NT2/D1 (cell line): ENCODE measurements around the gene OMD.

Experiments used
- SUZ12 ChIP-seq: IDR thresholded peaks from 2 replicates; pipeline ENCODE4 v1.6.1; 2011; ENCODE audit not compliant: insufficient read length, insufficient read depth; ENCODE audit errors: extremely low read depth
- YY1 ChIP-seq: IDR thresholded peaks from 2 replicates; pipeline ENCODE4 v1.6.1; 2011; ENCODE audit not compliant: insufficient read length, insufficient read depth
- ZNF274 ChIP-seq: IDR thresholded peaks from 2 replicates; pipeline ENCODE4 v1.6.1; 2011; ENCODE audit warnings: mild to moderate bottlenecking, low read depth, low read length

- no peak for TF ChIP-seq SUZ12
- TF ChIP-seq ZNF274, result no peak
- no peak for TF ChIP-seq YY1
Measured at GRCh38 chr9:92468206-92468605, 43.9 kb upstream of the OMD start.
